ENCODE data around the gene IFFO2. TPM values are rescaled to one million over a fixed set of nuclear protein-coding genes. Genes with fewer than 3 reads are reported as not detected.

The IFFO2 gene
- polyA plus RNA-seq, 1 of the 3 experiments (the other 2 are of a cell fraction) = 10.5 TPM

DNA sequence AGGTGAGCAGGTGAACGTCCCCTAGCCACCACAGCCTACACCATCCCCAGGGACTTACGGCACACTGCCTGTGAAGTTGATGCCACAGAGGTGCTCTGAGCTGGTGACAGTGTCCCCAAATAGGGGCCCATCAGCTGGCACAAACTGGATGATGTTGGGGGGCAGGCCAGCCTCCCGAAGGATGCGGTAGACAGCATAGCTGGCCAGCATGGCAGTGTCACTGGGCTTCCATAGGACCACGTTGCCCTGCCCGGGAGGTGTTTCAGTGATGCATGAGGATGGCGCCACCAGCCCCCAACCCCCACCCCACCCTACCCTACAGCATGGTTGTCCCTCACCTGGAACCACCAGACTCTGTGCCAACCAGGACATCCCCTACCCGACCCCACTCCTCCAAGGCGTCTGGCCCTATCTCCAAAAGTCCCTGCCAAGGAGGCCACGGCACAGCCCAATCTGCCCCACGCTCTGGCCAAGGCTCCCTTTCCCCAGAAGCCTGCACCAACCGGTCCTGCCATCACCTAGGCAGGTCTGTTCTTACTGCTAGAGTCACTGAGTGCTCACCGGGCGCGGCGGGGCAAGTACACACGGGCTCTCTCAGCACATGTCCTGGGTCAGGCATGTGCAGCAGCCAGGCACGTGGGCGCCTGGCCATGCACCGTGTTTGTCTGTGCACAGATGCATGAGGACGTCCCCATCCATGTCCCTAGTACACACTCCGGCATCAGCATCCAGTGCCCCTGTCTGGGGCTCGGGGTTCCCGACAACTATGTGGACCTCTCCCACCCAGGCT, 74.6 kb downstream of the IFFO2 start:
- H3K27ac ChIP-seq (ENCODE audit: low read depth in 2 of 2, low read length in 1 of 2) = no peak overlapping the region
- H2AFZ ChIP-seq (ENCODE audit: low read depth) = no peak overlapping the region
- H3K79me2 ChIP-seq (ENCODE audit: insufficient read depth) = no peaks in the 10 kb centered on the region
- no peak for TF ChIP-seq TEAD4 (IDR thresholded peaks at IDR 0.05; ENCODE audit: borderline replicate concordance, insufficient read depth)
- TF ChIP-seq SIN3A (IDR thresholded peaks at IDR 0.05; ENCODE audit: borderline replicate concordance, low read depth, low read length) = no peak
- TF ChIP-seq, protein P1, sequence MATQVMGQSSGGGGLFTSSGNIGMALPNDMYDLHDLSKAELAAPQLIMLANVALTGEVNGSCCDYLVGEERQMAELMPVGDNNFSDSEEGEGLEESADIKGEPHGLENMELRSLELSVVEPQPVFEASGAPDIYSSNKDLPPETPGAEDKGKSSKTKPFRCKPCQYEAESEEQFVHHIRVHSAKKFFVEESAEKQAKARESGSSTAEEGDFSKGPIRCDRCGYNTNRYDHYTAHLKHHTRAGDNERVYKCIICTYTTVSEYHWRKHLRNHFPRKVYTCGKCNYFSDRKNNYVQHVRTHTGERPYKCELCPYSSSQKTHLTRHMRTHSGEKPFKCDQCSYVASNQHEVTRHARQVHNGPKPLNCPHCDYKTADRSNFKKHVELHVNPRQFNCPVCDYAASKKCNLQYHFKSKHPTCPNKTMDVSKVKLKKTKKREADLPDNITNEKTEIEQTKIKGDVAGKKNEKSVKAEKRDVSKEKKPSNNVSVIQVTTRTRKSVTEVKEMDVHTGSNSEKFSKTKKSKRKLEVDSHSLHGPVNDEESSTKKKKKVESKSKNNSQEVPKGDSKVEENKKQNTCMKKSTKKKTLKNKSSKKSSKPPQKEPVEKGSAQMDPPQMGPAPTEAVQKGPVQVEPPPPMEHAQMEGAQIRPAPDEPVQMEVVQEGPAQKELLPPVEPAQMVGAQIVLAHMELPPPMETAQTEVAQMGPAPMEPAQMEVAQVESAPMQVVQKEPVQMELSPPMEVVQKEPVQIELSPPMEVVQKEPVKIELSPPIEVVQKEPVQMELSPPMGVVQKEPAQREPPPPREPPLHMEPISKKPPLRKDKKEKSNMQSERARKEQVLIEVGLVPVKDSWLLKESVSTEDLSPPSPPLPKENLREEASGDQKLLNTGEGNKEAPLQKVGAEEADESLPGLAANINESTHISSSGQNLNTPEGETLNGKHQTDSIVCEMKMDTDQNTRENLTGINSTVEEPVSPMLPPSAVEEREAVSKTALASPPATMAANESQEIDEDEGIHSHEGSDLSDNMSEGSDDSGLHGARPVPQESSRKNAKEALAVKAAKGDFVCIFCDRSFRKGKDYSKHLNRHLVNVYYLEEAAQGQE (IDR thresholded peaks at IDR 0.05; ENCODE audit: low read depth, low read length) = no peak
- TF ChIP-seq EP300 (IDR thresholded peaks at IDR 0.05; ENCODE audit: borderline replicate concordance in 1 of 2, low read depth in 1 of 2, low read length in 1 of 2) = no peak
- TF ChIP-seq FOSL2 (IDR thresholded peaks at IDR 0.05; ENCODE audit: borderline replicate concordance, low read depth) = no peak
- TF ChIP-seq, protein P2, sequence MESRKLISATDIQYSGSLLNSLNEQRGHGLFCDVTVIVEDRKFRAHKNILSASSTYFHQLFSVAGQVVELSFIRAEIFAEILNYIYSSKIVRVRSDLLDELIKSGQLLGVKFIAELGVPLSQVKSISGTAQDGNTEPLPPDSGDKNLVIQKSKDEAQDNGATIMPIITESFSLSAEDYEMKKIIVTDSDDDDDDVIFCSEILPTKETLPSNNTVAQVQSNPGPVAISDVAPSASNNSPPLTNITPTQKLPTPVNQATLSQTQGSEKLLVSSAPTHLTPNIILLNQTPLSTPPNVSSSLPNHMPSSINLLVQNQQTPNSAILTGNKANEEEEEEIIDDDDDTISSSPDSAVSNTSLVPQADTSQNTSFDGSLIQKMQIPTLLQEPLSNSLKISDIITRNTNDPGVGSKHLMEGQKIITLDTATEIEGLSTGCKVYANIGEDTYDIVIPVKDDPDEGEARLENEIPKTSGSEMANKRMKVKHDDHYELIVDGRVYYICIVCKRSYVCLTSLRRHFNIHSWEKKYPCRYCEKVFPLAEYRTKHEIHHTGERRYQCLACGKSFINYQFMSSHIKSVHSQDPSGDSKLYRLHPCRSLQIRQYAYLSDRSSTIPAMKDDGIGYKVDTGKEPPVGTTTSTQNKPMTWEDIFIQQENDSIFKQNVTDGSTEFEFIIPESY (IDR thresholded peaks at IDR 0.05; ENCODE audit: borderline replicate concordance, low read depth) = no peak
- TF ChIP-seq TAF1 (IDR thresholded peaks at IDR 0.05; ENCODE audit: borderline replicate concordance, low read depth, low read length) = no peak
- TF ChIP-seq, protein P3, sequence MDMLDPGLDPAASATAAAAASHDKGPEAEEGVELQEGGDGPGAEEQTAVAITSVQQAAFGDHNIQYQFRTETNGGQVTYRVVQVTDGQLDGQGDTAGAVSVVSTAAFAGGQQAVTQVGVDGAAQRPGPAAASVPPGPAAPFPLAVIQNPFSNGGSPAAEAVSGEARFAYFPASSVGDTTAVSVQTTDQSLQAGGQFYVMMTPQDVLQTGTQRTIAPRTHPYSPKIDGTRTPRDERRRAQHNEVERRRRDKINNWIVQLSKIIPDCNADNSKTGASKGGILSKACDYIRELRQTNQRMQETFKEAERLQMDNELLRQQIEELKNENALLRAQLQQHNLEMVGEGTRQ (IDR thresholded peaks at IDR 0.05; ENCODE audit: borderline replicate concordance, low read depth, low read length) = no peak
- H3K4me1 ChIP-seq (ENCODE audit: control insufficient read depth in 1 of 2, insufficient read depth in 2 of 2, low read depth in 1 of 2, low read length in 1 of 2) = peaks cover 4 to 8% of the 10 kb centered on the region in 2 experiments; a peak in 2 of 4 replicates
- H3K36me3 ChIP-seq (replicated peaks in 1 of 2; ENCODE audit: control insufficient read depth in 1 of 2, insufficient read depth in 2 of 2, low read length in 1 of 2) = peaks cover 0 to 3% of the 10 kb centered on the region in 2 experiments
- H3K27me3 ChIP-seq (ENCODE audit: insufficient read depth) = no peaks in the 10 kb centered on the region
- DNase-seq = no peak
- H3K4me3 ChIP-seq (ENCODE audit: low read depth in 2 of 2, low read length in 1 of 2) = no peak overlapping the region
- peaks cover 5% of the 10 kb centered on the region for H3F3A ChIP-seq (replicated peaks; ENCODE audit: insufficient read depth)
- no peaks in the 10 kb centered on the region for H3K9me3 ChIP-seq
- H3K9me2 ChIP-seq = no peaks in the 10 kb centered on the region
- WGBS (ENCODE audit: low lambda C conversion rate) = 90% methylated on average over 10 of the region's 24 CpGs
- no peak overlapping the region for H3K9ac ChIP-seq
- no peaks in the 10 kb centered on the region for H4K20me1 ChIP-seq (ENCODE audit: insufficient read depth)
- H3K4me2 ChIP-seq = no peak overlapping the region
- ChIA-PET POLR2A (no interaction called here), CTCF (interaction anchor here (0.6 to 25.9 kb wide), 7 partner anchors 8 to 1520 kb away, joined by 3 to 350 read pairs (median 5); no protein-coding TSS in a partner anchor)

Measured in SK-N-SH (cell line).